DMS114 treated with DMSO at 0.1 percent for 48 hours (cell line): ENCODE data around the gene FGD5.
"Not testable (repeated sequence)": the region's sequence is repeated elsewhere in the genome, so short reads cannot be mapped to it uniquely, and the experiment has no call there.

Experiments
- DNase-seq: peaks from one replicate; lab custom pipeline; 2025; ENCODE audit not compliant: unreplicated experiment; lab: John Stamatoyannopoulos, UW

FGD5 gene

GRCh38 chr3:14804835-14805780 lies 13.7 kb upstream of the FGD5 start:
- no peak for DNase-seq

GRCh38 chr3:14805961-14806537 lies 12.7 kb upstream of the FGD5 start:
- DNase-seq, result no peak

GRCh38 chr3:14806641-14807263 lies 12.0 kb upstream of the FGD5 start:
- DNase-seq, result no peak

- DNase-seq, result no peak
Observed at GRCh38 chr3:14808025-14808424, 10.7 kb upstream of the FGD5 start.

- no peak for DNase-seq
Observed at GRCh38 chr3:14808502-14809266, 10.1 kb upstream of the FGD5 start.

- not testable (repeated sequence) for DNase-seq
Observed at GRCh38 chr3:14809611-14810010, 9.2 kb upstream of the FGD5 start.

GRCh38 chr3:14810070-14810791 lies 8.5 kb upstream of the FGD5 start:
- no peak for DNase-seq

GRCh38 chr3:14810801-14811661 lies 7.7 kb upstream of the FGD5 start:
- no peak for DNase-seq

GRCh38 chr3:14811684-14812083 lies 7.1 kb upstream of the FGD5 start:
- DNase-seq, result no peak

GRCh38 chr3:14812196-14812790 lies 6.5 kb upstream of the FGD5 start:
- DNase-seq, result no peak

- DNase-seq, result no peak
Observed at GRCh38 chr3:14814411-14814871, 4.3 kb upstream of the FGD5 start.

GRCh38 chr3:14816359-14816758 lies 2.4 kb upstream of the FGD5 start:
- no peak for DNase-seq

GRCh38 chr3:14819671-14820070 lies 909 bp downstream of the FGD5 start:
- DNase-seq, result no peak

- no peak for DNase-seq
Observed at GRCh38 chr3:14820156-14820555, 1.4 kb downstream of the FGD5 start.

- DNase-seq, result no peak
Observed at GRCh38 chr3:14821151-14821550, 2.4 kb downstream of the FGD5 start.

- DNase-seq, result no peak
Observed at GRCh38 chr3:14822134-14822533, 3.4 kb downstream of the FGD5 start.

- no peak for DNase-seq
Observed at GRCh38 chr3:14822670-14823390, 4.1 kb downstream of the FGD5 start.

- DNase-seq, result no peak
Observed at GRCh38 chr3:14823393-14823792, 4.6 kb downstream of the FGD5 start.
